ENCODE results near the gene COX19. TPM values are rescaled to one million over a fixed set of nuclear protein-coding genes. Genes with fewer than 3 reads are reported as not detected.

Gene COX19
- total and polyA plus RNA-seq, 2 experiments from 2014 or later: 11.7 to 12.6 TPM

GRCh38 chr7:987909-988308 is 12.6 kb upstream of the COX19 start:
- H3K4me2 ChIP-seq: no peak overlapping the region
- H2AFZ ChIP-seq: no peak overlapping the region

More at GRCh38 chr7:987909-988308, 12.6 kb upstream of the COX19 start:
- Histone ChIP-seq H3K4me1 (ENCODE audit: insufficient read depth) (no peaks in the 10 kb centered on the region), H3F3A (replicated peaks; ENCODE audit: low read depth) (no peaks in the 10 kb centered on the region), H3K4me3 (no peak overlapping the region), H3K27me3 (ENCODE audit: insufficient read depth) (no peaks in the 10 kb centered on the region), H3K27ac (ENCODE audit: low read depth) (no peak overlapping the region), H4K20me1 (replicated peaks; ENCODE audit: insufficient read depth) (no peaks in the 10 kb centered on the region), H3K36me3 (ENCODE audit: insufficient read depth) (no peaks in the 10 kb centered on the region), H3K9me2 (ENCODE audit: insufficient read depth) (no peaks in the 10 kb centered on the region), H3K79me2 (replicated peaks; ENCODE audit: insufficient read depth) (no peaks in the 10 kb centered on the region)
- no peak overlapping the region for H3K4me3 Mint-ChIP-seq
- peaks cover 10% of the 10 kb centered on the region for H3K27me3 Mint-ChIP-seq (ENCODE audit: insufficient read depth, low read depth, poor library complexity)
- no peaks in the 10 kb centered on the region for H3K4me1 Mint-ChIP-seq
- no peaks in the 10 kb centered on the region for H3K9me3 Mint-ChIP-seq
- no peak overlapping the region for H3K27ac Mint-ChIP-seq
- TF ChIP-seq ZNF114 (CRISPR knock-in tag; IDR thresholded peaks at IDR 0.05) (no peak), JUNB (IDR thresholded peaks at IDR 0.05; ENCODE audit: unreplicated experiment) (no peak), REST (IDR thresholded peaks at IDR 0.05; ENCODE audit: unreplicated experiment) (no peak), CREB1 (CRISPR knock-in tag; IDR thresholded peaks at IDR 0.05; ENCODE audit: low read depth) (no peak), EZH2 (IDR thresholded peaks at IDR 0.05; ENCODE audit: low read depth, unreplicated experiment) (no peak), EZH2phosphoT487 (IDR thresholded peaks at IDR 0.05; ENCODE audit: unreplicated experiment) (no peak), ZNF462 (CRISPR knock-in tag; IDR thresholded peaks at IDR 0.05) (no peak), ETS1 (IDR thresholded peaks at IDR 0.05) (no peak), POLR2AphosphoS5 (IDR thresholded peaks at IDR 0.05; ENCODE audit: low read depth) (no peak), NANOG (IDR thresholded peaks at IDR 0.05; ENCODE audit: borderline replicate concordance) (no peak), CTCF (conservative IDR thresholded peaks at IDR 0.05; ENCODE audit: low read depth in 2 of 2) (no peak), ZNF331 (CRISPR knock-in tag; IDR thresholded peaks at IDR 0.05; ENCODE audit: low read depth) (no peak), STAT1 (IDR thresholded peaks at IDR 0.05; ENCODE audit: unreplicated experiment) (no peak)
- no peak for DNase-seq (ENCODE audit: low spot score)
- ATAC-seq: no peak
- no peaks in the 10 kb centered on the region for H3K36me3 Mint-ChIP-seq (ENCODE audit: low read depth)
